Fibroblast of the aortic adventitia (primary cell): ENCODE results near the gene HCCS. TPM values are rescaled to one million over a fixed set of nuclear protein-coding genes. Genes with fewer than 3 reads are reported as not detected.
"Not testable (repeated sequence)": the region's sequence is repeated elsewhere in the genome, so short reads cannot be mapped to it uniquely, and the experiment has no call there.

Experiments used
- DNase-seq: peaks from one replicate; pipeline ENCODE4 v3.0.0-alpha.2; 2010; ENCODE audit warnings: low read depth
- H3K4me3 ChIP-seq: 2 replicates; pipeline ENCODE4 v1.5.1; 2011; ENCODE audit warnings: low read depth, mild to moderate bottlenecking, control low read depth, low read length, moderate library complexity
- total RNA-seq: library from RNA; depleted of rRNA; stranded (reverse); fragments of >200 nt; gene quantifications from 2 replicates; pipeline ENCODE4 v1.2.3, GENCODE V29; 2012; ENCODE audit warnings: low replicate concordance
- TF ChIP-seq, protein P1 (sequence below): IDR thresholded peaks from 2 replicates; pipeline ENCODE4 v1.5.1; 2011; ENCODE audit warnings: mild to moderate bottlenecking, low read length, control low read depth, inconsistent platforms; ENCODE audit not compliant: insufficient read depth

HCCS gene
- total RNA-seq, 1 donor, result 24.5 TPM

DNA sequence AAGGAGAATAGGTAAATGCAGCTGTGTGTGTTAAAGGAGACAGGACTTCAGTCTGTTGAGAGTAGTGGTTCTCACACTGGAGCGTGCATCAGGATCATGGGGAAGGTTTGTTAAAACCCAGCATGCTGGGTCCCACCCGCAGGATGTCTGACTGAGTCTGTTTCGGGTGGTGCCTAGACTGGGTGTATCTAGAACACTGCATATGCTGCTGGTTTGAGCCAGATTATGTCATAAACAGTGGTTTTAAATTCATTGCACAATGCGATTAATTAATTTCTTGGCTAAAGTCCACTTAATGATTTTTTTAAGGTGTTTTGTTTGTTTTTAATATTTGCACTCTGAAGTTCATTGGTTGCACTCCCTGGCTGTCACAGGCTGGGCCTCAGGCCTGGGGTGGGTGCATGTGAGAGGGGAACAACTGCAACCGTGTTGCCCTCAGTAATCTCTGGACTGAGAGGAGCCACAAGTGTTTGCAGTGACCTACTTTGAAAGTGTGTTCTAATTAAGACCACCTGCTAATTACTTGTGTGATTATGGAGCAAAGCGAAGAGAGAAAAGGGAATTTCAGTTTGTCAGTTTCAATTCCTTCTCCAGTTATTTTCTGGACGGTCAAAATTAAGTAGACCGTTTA is 8.3 kb downstream of the HCCS start:
- TF ChIP-seq, protein P1, sequence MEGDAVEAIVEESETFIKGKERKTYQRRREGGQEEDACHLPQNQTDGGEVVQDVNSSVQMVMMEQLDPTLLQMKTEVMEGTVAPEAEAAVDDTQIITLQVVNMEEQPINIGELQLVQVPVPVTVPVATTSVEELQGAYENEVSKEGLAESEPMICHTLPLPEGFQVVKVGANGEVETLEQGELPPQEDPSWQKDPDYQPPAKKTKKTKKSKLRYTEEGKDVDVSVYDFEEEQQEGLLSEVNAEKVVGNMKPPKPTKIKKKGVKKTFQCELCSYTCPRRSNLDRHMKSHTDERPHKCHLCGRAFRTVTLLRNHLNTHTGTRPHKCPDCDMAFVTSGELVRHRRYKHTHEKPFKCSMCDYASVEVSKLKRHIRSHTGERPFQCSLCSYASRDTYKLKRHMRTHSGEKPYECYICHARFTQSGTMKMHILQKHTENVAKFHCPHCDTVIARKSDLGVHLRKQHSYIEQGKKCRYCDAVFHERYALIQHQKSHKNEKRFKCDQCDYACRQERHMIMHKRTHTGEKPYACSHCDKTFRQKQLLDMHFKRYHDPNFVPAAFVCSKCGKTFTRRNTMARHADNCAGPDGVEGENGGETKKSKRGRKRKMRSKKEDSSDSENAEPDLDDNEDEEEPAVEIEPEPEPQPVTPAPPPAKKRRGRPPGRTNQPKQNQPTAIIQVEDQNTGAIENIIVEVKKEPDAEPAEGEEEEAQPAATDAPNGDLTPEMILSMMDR, result no peak
- no peak for DNase-seq

DNA sequence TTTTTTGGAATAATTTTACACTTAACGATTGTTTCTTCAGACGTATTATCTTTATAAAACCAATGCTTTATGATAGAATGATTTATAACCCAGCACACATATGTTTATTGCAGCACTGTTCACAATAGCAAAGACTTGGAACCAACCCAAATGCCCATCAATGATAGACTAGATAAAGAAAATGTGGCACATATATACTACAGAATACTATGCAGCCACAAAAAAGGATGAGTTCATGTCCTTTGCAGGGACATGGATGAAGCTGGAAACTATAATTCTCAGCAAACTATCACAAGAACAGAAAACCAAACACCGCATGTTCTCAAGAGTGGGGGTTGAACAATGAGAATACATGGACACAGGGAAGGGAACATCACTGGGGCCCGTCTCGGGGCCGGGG is 12.0 kb downstream of the HCCS start:
- not testable (repeated sequence) for H3K4me3 ChIP-seq, DNase-seq

More for the DNA sequence above, 8.3 kb downstream of the HCCS start:
- H3K4me3 ChIP-seq, result no peak overlapping the region

DNA sequence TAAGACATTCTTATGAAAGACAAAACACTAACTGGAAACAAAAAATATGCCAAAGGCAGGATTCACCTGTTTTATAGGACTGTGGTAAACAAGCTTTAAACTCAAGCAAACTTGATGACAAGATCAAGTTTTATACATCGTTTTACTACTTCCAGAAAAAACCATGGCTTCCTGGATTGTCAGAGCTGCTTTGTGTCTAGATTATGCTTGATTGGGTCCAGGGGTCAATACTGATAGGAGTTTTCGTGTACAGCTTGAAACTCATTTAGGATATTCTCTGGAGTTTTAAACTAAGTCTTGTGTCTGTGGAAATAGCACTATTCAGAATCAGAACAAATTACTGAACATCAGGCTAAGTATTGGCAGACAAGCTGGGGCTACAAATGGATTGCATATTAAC is 13.0 kb downstream of the HCCS start:
- DNase-seq, result no peak
- TF ChIP-seq, protein P1, result no peak
- H3K4me3 ChIP-seq, result no peak overlapping the region

DNA sequence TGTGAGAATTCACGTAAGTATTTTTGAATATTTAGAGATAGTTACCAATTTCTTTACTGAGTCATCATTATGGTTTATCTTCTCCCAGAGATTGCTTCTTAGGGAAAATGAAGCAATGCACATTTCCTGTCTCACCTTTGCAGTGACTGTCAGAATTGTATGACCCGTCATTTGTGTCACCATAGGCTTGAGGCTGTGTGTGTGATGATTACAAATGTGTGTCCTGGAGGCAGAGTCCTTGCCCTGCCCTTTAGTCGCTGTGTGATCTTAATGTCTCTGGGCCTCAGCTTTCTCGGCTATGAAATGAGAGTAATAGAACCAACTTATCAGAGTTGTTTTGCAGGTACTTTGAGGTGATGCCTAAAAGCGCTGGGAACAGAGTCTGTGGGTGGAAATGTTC is 13.9 kb downstream of the HCCS start:
- H3K4me3 ChIP-seq, result no peak overlapping the region
- TF ChIP-seq, protein P1, result no peak
- DNase-seq, result no peak

DNA sequence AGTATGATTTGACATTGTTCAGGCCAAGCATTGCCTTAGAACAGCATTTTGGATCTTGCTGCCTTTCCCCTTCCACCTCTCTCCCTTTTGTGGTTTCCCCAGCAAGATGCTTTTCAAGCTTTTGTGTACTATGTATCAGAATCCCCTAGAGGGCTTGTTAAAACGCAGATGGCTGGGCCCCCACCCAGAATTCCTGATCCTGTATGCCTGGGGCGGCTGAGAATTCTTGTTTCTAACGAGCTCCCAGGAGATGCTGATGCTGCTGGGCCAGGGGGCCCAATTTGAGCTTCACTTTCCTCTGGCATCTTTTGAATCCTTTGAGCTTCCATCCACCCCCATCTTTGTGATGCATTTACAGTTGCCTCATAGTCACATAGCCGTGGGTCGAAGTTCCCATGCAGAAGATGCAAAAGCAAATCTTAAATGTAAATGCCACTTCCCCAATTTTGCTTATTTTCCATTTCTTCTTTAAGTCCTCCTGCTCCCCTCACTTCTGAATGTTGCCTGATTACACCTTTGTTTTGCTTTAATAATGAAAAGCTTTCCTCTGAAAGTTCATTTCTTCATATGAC is 18.5 kb downstream of the HCCS start:
- no peak overlapping the region for H3K4me3 ChIP-seq
- TF ChIP-seq, protein P1, result no peak
- DNase-seq, result peak; percentile 8

DNA sequence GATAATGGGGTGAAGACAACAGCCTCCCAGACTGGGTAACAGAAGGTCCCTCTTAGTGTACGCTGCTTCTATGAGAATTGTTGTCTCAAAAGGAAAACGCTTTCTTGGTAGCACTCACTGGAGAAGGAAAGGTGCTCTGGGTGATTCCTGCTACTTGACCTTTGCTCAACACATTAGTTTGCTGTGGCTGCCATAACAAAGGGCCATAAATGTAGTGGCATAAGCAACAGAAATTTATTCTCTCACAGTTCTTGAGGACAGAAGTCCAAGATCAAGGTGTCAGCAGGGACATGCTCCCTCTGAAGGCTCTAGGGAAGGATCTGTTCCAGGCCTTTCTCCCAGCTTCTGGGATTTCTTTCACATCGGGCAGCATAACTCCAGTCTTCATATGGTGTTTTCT is 19.0 kb downstream of the HCCS start:
- TF ChIP-seq, protein P1, result no peak
- DNase-seq, result no peak
- no peak overlapping the region for H3K4me3 ChIP-seq

DNA sequence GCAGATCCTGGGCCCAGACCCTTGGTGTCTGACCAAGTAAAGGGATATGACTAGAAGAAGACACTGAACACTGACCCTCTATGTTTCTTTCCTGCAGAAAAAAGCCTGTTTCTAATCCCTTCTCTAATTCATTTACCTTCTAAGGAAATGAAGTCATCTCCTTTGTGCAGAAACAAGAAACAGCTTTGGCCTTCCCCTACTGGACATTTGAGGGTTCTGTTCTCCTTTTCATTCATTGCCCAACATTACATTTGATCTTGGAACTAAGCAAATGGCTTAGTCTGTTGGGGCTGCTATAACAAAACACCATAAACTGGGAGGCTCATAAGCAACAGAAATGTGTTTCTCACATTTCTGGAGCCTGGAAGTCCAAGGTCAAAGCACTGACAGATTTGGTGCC is 20.0 kb downstream of the HCCS start:
- DNase-seq, result no peak
- TF ChIP-seq, protein P1, result no peak
- H3K4me3 ChIP-seq, result no peak overlapping the region
